HG02642 (cell line): Measurements from ENCODE around the gene HSH2D.

Source experiments
- ATAC-seq: cut with Tn5 transposase; IDR thresholded peaks from one replicate; pipeline ENCODE4 v1.9.1; 2021; ENCODE audit warnings: mild to moderate bottlenecking; ENCODE audit not compliant: unreplicated experiment, poor library complexity

Gene HSH2D

DNA sequence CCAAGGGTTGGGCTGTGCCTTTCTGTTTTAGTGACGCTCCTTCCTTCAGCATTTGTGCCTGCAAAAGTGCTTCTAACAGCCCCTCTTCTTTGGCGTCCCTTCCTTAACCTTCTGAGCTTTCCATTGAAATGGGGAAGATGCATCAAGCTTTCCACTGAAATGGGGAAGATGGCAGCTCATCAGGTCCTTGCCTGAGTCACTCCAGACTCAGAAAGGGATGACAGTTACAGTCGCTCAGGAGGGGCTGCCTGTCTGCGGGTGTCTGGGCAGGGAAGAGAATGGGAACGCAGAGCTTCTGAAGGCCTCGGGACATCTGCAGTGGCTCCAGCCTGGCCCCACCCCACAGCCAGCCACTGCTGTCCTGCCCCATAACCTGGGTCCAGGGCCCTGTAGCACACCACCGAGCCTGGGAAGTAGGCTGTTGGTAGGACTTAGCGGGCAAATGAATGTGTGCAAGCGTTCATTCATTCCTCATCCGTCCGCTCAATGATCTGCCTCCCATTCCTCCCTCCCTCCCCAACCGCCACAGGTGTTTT, 64.1 kb downstream of the HSH2D start:
- ATAC-seq, result no peak
